Right lobe of liver (tissue), 6 donors: ENCODE results near the gene DGKZ. TPM values are rescaled to one million over a fixed set of nuclear protein-coding genes. Genes with fewer than 3 reads are reported as not detected.

Experiments used
- ATAC-seq, 4 donors: fragments of 200-7000 bp; cut with Tn5 transposase; one replicate each; pipeline ENCODE4 v1.9.1; 2020; ENCODE audit warnings: mild to moderate bottlenecking in 4 of 4, moderate library complexity in 4 of 4
- DNase-seq, 3 donors: peaks; one replicate each; pipeline ENCODE4 v3.0.0-alpha.2; 2020
- H3K27ac ChIP-seq, 3 donors: fragments of 200-600 bp; one replicate each; pipeline ENCODE4 v1.8.0; 2022
- H3K27me3 ChIP-seq, 2 donors: fragments of 200-600 bp; one replicate each; pipeline ENCODE4 v1.8.0; 2022
- H3K36me3 ChIP-seq, 4 donors: fragments of 200-600 bp; sonication (generic) in 1 of 4; one replicate each; pipeline versions ENCODE4 v1.5.1 to v1.8.0; 2017 to 2022; ENCODE audit warnings: control low read depth in 1 of 4
- H3K4me1 ChIP-seq, 4 donors: fragments of 200-600 bp; sonication (generic) in 1 of 4; one replicate each; pipeline versions ENCODE4 v1.5.1 to v1.8.0; 2017 to 2022; ENCODE audit warnings: control low read depth in 1 of 4
- H3K4me3 ChIP-seq, 3 donors: fragments of 200-600 bp; one replicate each; pipeline ENCODE4 v1.8.0; 2022
- H3K9me3 ChIP-seq, 4 donors: fragments of 200-600 bp; sonication (generic) in 1 of 4; one replicate each; pipeline versions ENCODE4 v1.5.1 to v1.8.0; 2017 to 2022; ENCODE audit warnings: control low read depth in 1 of 4
- CTCF ChIP-seq, 4 donors: fragments of 200-600 bp in 3 of 4; fragments of 450-650 bp in 1 of 4; IDR thresholded peaks; one replicate each; pipeline versions ENCODE4 v1.5.1 to v1.8.0; 2016 to 2022; ENCODE audit warnings: antibody characterized with exemption in 4 of 4, mild to moderate bottlenecking in 2 of 4
- POLR2A ChIP-seq: fragments of 450-650 bp; IDR thresholded peaks from one replicate; pipeline ENCODE4 v1.6.1; 2017; ENCODE audit warnings: antibody characterized with exemption, mild to moderate bottlenecking
- WGBS: methylation state at CpG from one replicate; pipeline ENCODE4 v1.1.6; 2018; ENCODE audit warnings: low coverage, low lambda C conversion rate; ENCODE audit not compliant: insufficient coverage; ENCODE audit errors: missing lambda C conversion rate; 5-methylcytosine and 5-hydroxymethylcytosine counted together
- intact Hi-C, 2 donors: fragments of 100-400 bp; cut with DNase I; formaldehyde crosslinking; loops; one replicate each; pipeline versions ENCODE4 v1.11.2 to v1.14.1; 2022
- total RNA-seq, 6 experiments: library from RNA; depleted of rRNA in 2 of 6; stranded (reverse); fragments of >200 nt in 2 of 6; fragmentation: NEBNext Ultra II Directional in 3 of 6; extraction: Animal tissue kit (Norgen Biotek cat#: 25700) in 3 of 6; gene quantifications; one replicate each; pipeline versions ENCODE4 v1.1.0 to v1.2.4, GENCODE V29; 2016 to 2023
- donor health status: DM: no; HTN: yes; CAD: no.
- donor health status: DM: no; HTN: no; CAD: no.
- donor health status: DM: no; HTN: no; CAD: no.
- donor health status: DM: no; HTN: yes; CAD: no.
- donor health status: DM: no; HTN: yes; CAD: no.

Gene DGKZ
- total RNA-seq, 6 experiments from 2014 or later: 10.7 to 57.9 (median 16.0) TPM

DNA sequence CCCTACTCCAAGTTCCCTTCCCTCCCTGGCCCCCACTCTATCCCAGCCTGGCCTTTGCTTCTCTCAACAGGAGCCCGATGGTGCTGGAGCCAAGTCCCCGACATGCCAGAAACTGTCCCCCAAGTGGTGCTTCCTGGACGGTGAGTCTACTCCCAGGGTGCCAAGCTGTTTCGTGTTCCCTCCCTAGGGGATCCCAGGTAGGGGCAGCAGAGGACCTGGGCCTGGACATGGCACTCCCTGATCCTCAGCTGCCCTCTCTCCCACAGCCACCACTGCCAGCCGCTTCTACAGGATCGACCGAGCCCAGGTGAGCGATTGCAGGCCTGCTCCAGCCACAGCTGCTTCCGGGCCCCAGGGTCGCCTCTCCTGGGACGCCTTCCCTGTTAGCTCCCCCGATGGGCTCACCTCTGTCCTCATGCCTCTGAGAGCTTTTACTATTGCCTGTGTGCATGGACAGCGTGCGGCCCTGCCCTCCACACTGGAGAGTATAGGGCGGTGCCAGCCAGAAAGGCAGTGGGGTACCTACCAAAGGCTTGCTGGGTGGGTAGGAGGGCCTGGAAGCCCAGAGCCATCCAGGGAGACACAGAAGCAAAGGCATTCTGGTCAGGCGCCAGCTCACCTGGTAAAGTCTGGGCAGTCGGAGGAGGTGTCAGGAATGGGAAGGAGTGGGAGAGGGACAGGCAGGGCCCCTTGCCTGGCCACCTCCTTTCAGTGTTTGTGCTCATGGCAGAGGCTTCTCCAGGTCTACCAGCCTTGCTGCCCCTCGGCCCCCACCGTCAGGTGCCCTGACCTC is 29.2 kb downstream of the DGKZ start:
- Histone ChIP-seq H3K4me1 (no peaks in the 10 kb centered on the region), H3K27me3 (no peaks in the 10 kb centered on the region), H3K36me3 (peaks cover 0 to 28% (median 16%) of the 10 kb centered on the region in 4 donors), H3K27ac (no peak overlapping the region), H3K4me3 (no peak overlapping the region), H3K9me3 (no peaks in the 10 kb centered on the region)
- 81% methylated on average over 4 of the region's 19 CpGs for WGBS
- no peak for TF ChIP-seq CTCF (IDR thresholded peaks at IDR 0.05)
- TF ChIP-seq POLR2A: no peak
- DNase-seq: no peak
- ATAC-seq: no peak
- intact Hi-C loops: no loop called here

DNA sequence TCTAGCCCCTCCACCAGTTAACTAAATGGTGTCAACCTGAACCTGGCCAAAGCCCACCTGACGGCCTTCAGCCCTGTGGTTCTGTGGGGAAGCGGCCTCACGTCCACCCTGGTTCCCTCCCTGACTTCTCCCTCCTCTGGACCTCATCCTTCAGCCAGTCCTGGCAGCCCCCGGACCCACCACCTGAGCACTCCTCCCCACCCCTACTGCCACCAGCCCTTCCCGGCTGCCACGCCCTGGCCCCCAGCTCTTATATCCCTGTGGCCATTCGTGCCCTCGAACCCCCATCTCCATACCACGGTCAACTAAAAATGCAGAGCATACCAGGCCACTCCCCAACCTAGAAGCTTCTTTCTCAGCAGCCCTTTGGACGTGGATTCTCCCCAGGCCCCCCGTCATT is 30.0 kb downstream of the DGKZ start:
- DNase-seq (no peak), ATAC-seq (no peak)
- Histone ChIP-seq H3K27me3 (no peaks in the 10 kb centered on the region), H3K9me3 (no peaks in the 10 kb centered on the region), H3K4me1 (peaks cover 0 to 6% (median 3%) of the 10 kb centered on the region in 4 donors), H3K4me3 (no peak overlapping the region), H3K36me3 (peaks cover 0 to 28% (median 16%) of the 10 kb centered on the region in 4 donors), H3K27ac (no peak overlapping the region)
- intact Hi-C loops: no loop called here
- 86% methylated on average over 4 of the region's 11 CpGs for WGBS
- TF ChIP-seq CTCF (IDR thresholded peaks at IDR 0.05): no peak
- TF ChIP-seq POLR2A: no peak

GRCh38 chr11:46377831-46378230 is 30.6 kb downstream of the DGKZ start:
- Histone ChIP-seq H3K27ac (no peak overlapping the region), H3K4me1 (peaks cover 0 to 8% (median 3%) of the 10 kb centered on the region in 4 donors), H3K4me3 (no peak overlapping the region), H3K36me3 (peaks cover 0 to 28% (median 16%) of the 10 kb centered on the region in 4 donors), H3K9me3 (no peaks in the 10 kb centered on the region), H3K27me3 (no peaks in the 10 kb centered on the region)
- 86% methylated on average over 2 of the region's 5 CpGs for WGBS
- no peak for DNase-seq
- ATAC-seq: no peak
- intact Hi-C loops: no loop called here
- TF ChIP-seq CTCF (IDR thresholded peaks at IDR 0.05) (no peak), POLR2A (no peak)

DNA sequence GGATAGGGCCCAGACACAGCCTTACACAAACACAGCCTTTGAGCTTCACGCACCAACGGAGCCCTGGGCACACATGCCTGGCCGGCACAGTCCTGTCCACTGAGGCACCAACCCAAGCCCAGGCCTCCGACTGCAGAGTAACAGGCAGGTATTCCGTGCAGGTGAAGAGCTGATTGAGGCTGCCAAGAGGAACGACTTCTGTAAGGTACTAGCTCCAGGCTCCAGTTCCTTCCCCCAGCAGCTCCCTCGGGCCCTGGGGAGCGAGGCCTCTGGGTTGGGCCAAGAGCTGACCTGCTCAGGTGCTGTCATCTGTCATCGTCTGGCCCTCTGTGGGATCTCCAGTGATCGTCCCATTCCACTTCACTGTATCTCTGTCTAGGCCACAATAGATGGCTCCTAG is 31.0 kb downstream of the DGKZ start:
- Histone ChIP-seq H3K36me3 (peaks cover 0 to 28% (median 16%) of the 10 kb centered on the region in 4 donors), H3K27ac (no peak overlapping the region), H3K4me1 (peaks cover 0 to 8% (median 3%) of the 10 kb centered on the region in 4 donors), H3K9me3 (no peaks in the 10 kb centered on the region), H3K4me3 (no peak overlapping the region), H3K27me3 (no peaks in the 10 kb centered on the region)
- ATAC-seq: no peak
- WGBS: 80% methylated on average over 2 of the region's 10 CpGs
- intact Hi-C loops: no loop called here
- TF ChIP-seq POLR2A (no peak), CTCF (IDR thresholded peaks at IDR 0.05) (no peak)
- DNase-seq: no peak
